ENCODE measurements around the gene DNAAF3.

The DNAAF3 gene

GRCh38 chr19:55116232-55116858, 50.1 kb downstream of the DNAAF3 start:
- DNase-seq (ENCODE audit: low spot score): peak; percentile 91

GRCh38 chr19:55115446-55116065, 50.9 kb downstream of the DNAAF3 start:
- DNase-seq (ENCODE audit: low spot score): peak; percentile 44

GRCh38 chr19:55114566-55115145, 51.8 kb downstream of the DNAAF3 start:
- no peak for DNase-seq (ENCODE audit: low spot score)

- peak; percentile 86 for DNase-seq (ENCODE audit: low spot score)
These were observed 52.8 kb downstream of the DNAAF3 start for GRCh38 chr19:55113570-55114039.

- DNase-seq (ENCODE audit: low spot score): no peak
These were observed 53.4 kb downstream of the DNAAF3 start for GRCh38 chr19:55112777-55113569.

GRCh38 chr19:55112246-55112776, 54.1 kb downstream of the DNAAF3 start:
- no peak for DNase-seq (ENCODE audit: low spot score)

- no peak for DNase-seq (ENCODE audit: low spot score)
These were observed 55.1 kb downstream of the DNAAF3 start for GRCh38 chr19:55111238-55111831.

- DNase-seq (ENCODE audit: low spot score): no peak
These were observed 56.7 kb downstream of the DNAAF3 start for GRCh38 chr19:55109527-55110291.
